Nephron (organoid): Measurements from ENCODE around the gene RUNX2.

Experiments used
- H3K27ac Mint-ChIP-seq, 3 experiments: 2 replicates each; pipeline ENCODE4 v1.8.0; 2020; ENCODE audit warnings: mixed read lengths in 3 of 3, mild to moderate bottlenecking in 2 of 3, moderate library complexity in 1 of 3
- H3K27me3 Mint-ChIP-seq: 2 replicates; pipeline ENCODE4 v1.8.0; 2021; ENCODE audit warnings: low read depth, mild to moderate bottlenecking, moderate library complexity, mixed read lengths
- H3K36me3 Mint-ChIP-seq: 2 replicates; pipeline ENCODE4 v1.8.0; 2020; ENCODE audit warnings: low read depth, mixed read lengths
- H3K4me1 Mint-ChIP-seq: 2 replicates; pipeline ENCODE4 v1.8.0; 2020; ENCODE audit warnings: mixed read lengths
- H3K4me3 Mint-ChIP-seq, 3 experiments: 2 replicates each; pipeline ENCODE4 v1.8.0; 2020; ENCODE audit warnings: mild to moderate bottlenecking in 3 of 3, mixed read lengths in 3 of 3, moderate library complexity in 2 of 3
- H3K9me3 Mint-ChIP-seq: 2 replicates; pipeline ENCODE4 v1.8.0; 2020; ENCODE audit warnings: mixed read lengths
- CTCF ChIP-seq, 3 experiments: fragments of 200-600 bp; sonication (generic); IDR thresholded peaks; one replicate each; pipeline ENCODE4 v1.5.0; 2021; ENCODE audit warnings: antibody characterized with exemption in 3 of 3; ENCODE audit not compliant: unreplicated experiment in 3 of 3

RUNX2 gene

GRCh38 chr6:45400021-45400420 lies 71.9 kb downstream of the RUNX2 start:
- Mint-ChIP-seq H3K9me3 (no peaks in the 10 kb centered on the region), H3K36me3 (no peaks in the 10 kb centered on the region), H3K4me1 (no peaks in the 10 kb centered on the region), H3K27ac (no peak overlapping the region), H3K4me3 (no peak overlapping the region), H3K27me3 (peaks cover 16% of the 10 kb centered on the region)
- no peak for TF ChIP-seq CTCF (IDR thresholded peaks at IDR 0.05; ENCODE audit: unreplicated experiment in 3 of 3)

- Mint-ChIP-seq H3K27ac (no peak overlapping the region), H3K36me3 (no peaks in the 10 kb centered on the region), H3K4me3 (no peak overlapping the region), H3K9me3 (no peaks in the 10 kb centered on the region), H3K27me3 (peaks cover 58% of the 10 kb centered on the region), H3K4me1 (no peaks in the 10 kb centered on the region)
- TF ChIP-seq CTCF (IDR thresholded peaks at IDR 0.05; ENCODE audit: unreplicated experiment in 3 of 3), result no peak
Measured at GRCh38 chr6:45411959-45412358, 83.8 kb downstream of the RUNX2 start.

- no peak for TF ChIP-seq CTCF (IDR thresholded peaks at IDR 0.05; ENCODE audit: unreplicated experiment in 3 of 3)
- no peaks in the 10 kb centered on the region for H3K9me3 Mint-ChIP-seq
- H3K36me3 Mint-ChIP-seq, result no peaks in the 10 kb centered on the region
- no peak overlapping the region for H3K4me3 Mint-ChIP-seq
- peaks cover 10% of the 10 kb centered on the region for H3K4me1 Mint-ChIP-seq
- H3K27ac Mint-ChIP-seq, result no peak overlapping the region
- peaks cover 71% of the 10 kb centered on the region for H3K27me3 Mint-ChIP-seq
Measured at GRCh38 chr6:45415315-45415714, 87.2 kb downstream of the RUNX2 start.

GRCh38 chr6:45415788-45416518 lies 87.8 kb downstream of the RUNX2 start:
- Mint-ChIP-seq H3K4me3 (no peak overlapping the region), H3K27me3 (peaks cover 76% of the 10 kb centered on the region), H3K9me3 (no peaks in the 10 kb centered on the region), H3K27ac (no peak overlapping the region), H3K36me3 (no peaks in the 10 kb centered on the region), H3K4me1 (peaks cover 16% of the 10 kb centered on the region)
- no peak for TF ChIP-seq CTCF (IDR thresholded peaks at IDR 0.05; ENCODE audit: unreplicated experiment in 3 of 3)

GRCh38 chr6:45416700-45417099 lies 88.6 kb downstream of the RUNX2 start:
- Mint-ChIP-seq H3K36me3 (no peaks in the 10 kb centered on the region), H3K9me3 (no peaks in the 10 kb centered on the region), H3K4me3 (no peak overlapping the region), H3K4me1 (peaks cover 23% of the 10 kb centered on the region), H3K27ac (no peak overlapping the region), H3K27me3 (peaks cover 83% of the 10 kb centered on the region)
- no peak for TF ChIP-seq CTCF (IDR thresholded peaks at IDR 0.05; ENCODE audit: unreplicated experiment in 3 of 3)

- H3K4me3 Mint-ChIP-seq, result no peak overlapping the region
- no peaks in the 10 kb centered on the region for H3K36me3 Mint-ChIP-seq
- H3K27ac Mint-ChIP-seq, result no peak overlapping the region
- TF ChIP-seq CTCF (IDR thresholded peaks at IDR 0.05; ENCODE audit: unreplicated experiment in 3 of 3), result no peak
- peaks cover 23% of the 10 kb centered on the region for H3K4me1 Mint-ChIP-seq
- peaks cover 85% of the 10 kb centered on the region for H3K27me3 Mint-ChIP-seq
- H3K9me3 Mint-ChIP-seq, result no peaks in the 10 kb centered on the region
Measured at GRCh38 chr6:45417436-45417835, 89.3 kb downstream of the RUNX2 start.
